ENCODE measurements around the gene COL25A1. TPM values are rescaled to one million over a fixed set of nuclear protein-coding genes. Genes with fewer than 3 reads are reported as not detected.

COL25A1 gene
- total and polyA plus RNA-seq, 4 donors: 0.61 to 4.4 (median 2.1) TPM

GRCh38 chr4:109163493-109163892, 139.0 kb downstream of the COL25A1 start:
- TF ChIP-seq HNF4G (IDR thresholded peaks at IDR 0.05) (no peak), ZBTB33 (IDR thresholded peaks at IDR 0.05) (no peak), EGR1 (IDR thresholded peaks at IDR 0.05; ENCODE audit: low read depth in 2 of 2) (no peak), SP1 (IDR thresholded peaks at IDR 0.05) (no peak), HNF4A (conservative IDR thresholded peaks at IDR 0.05) (no peak), NR2F2 (IDR thresholded peaks at IDR 0.05) (no peak), CTCF (IDR thresholded peaks at IDR 0.05; ENCODE audit: low read depth, low read length, missing input control) (no peak), TAF1 (conservative IDR thresholded peaks at IDR 0.05) (no peak), ATF3 (IDR thresholded peaks at IDR 0.05) (no peak), FOXA1 (IDR thresholded peaks at IDR 0.05) (no peak), FOXA2 (IDR thresholded peaks at IDR 0.05) (no peak), JUND (IDR thresholded peaks at IDR 0.05) (no peak)
- no peak overlapping the region for H3K27ac ChIP-seq (ENCODE audit: low read depth in 1 of 2, low read length in 2 of 2)
- no peaks in the 10 kb centered on the region for H3K27me3 ChIP-seq (ENCODE audit: control insufficient read depth in 4 of 4, insufficient read depth in 4 of 4, low read length in 3 of 4)
- H3K4me3 ChIP-seq (ENCODE audit: low read depth in 1 of 3, low read length in 3 of 3): no peak overlapping the region
- DNase-seq (ENCODE audit: low spot score): no peak
- H3K9ac ChIP-seq (ENCODE audit: low read depth in 1 of 2, low read length in 2 of 2): no peak overlapping the region
- H3K9me3 ChIP-seq (ENCODE audit: control insufficient read depth in 4 of 4, low read length in 3 of 4): no peaks in the 10 kb centered on the region
- no peaks in the 10 kb centered on the region for H3K4me1 ChIP-seq (ENCODE audit: control insufficient read depth in 4 of 4, insufficient read depth in 4 of 4, low read length in 3 of 4)
- H3K36me3 ChIP-seq (ENCODE audit: control insufficient read depth in 4 of 4, insufficient read depth in 3 of 4, low read depth in 1 of 4, low read length in 3 of 4): no peaks in the 10 kb centered on the region

GRCh38 chr4:109162759-109163158, 139.7 kb downstream of the COL25A1 start:
- TF ChIP-seq REST (IDR thresholded peaks at IDR 0.05) (no peak), HNF4A (conservative IDR thresholded peaks at IDR 0.05) (no peak), RAD21 (IDR thresholded peaks at IDR 0.05) (no peak), ZBTB33 (IDR thresholded peaks at IDR 0.05) (no peak), FOXA2 (IDR thresholded peaks at IDR 0.05) (no peak), YY1 (IDR thresholded peaks at IDR 0.05) (no peak), ATF3 (IDR thresholded peaks at IDR 0.05) (no peak), CTCF (IDR thresholded peaks at IDR 0.05; ENCODE audit: low read depth, low read length, missing input control) (no peak), NR2F2 (IDR thresholded peaks at IDR 0.05) (no peak), JUND (IDR thresholded peaks at IDR 0.05) (no peak)
- Histone ChIP-seq H3K9ac (ENCODE audit: low read depth in 1 of 2, low read length in 2 of 2) (no peak overlapping the region), H3K9me3 (ENCODE audit: control insufficient read depth in 4 of 4, low read length in 3 of 4) (no peaks in the 10 kb centered on the region), H3K27me3 (ENCODE audit: control insufficient read depth in 4 of 4, insufficient read depth in 4 of 4, low read length in 3 of 4) (peaks cover 0 to under 1% (median 0%) of the 10 kb centered on the region in 4 donors), H3K4me1 (ENCODE audit: control insufficient read depth in 4 of 4, insufficient read depth in 4 of 4, low read length in 3 of 4) (no peaks in the 10 kb centered on the region), H3K36me3 (ENCODE audit: control insufficient read depth in 4 of 4, insufficient read depth in 3 of 4, low read depth in 1 of 4, low read length in 3 of 4) (no peaks in the 10 kb centered on the region), H3K27ac (ENCODE audit: low read depth in 1 of 2, low read length in 2 of 2) (no peak overlapping the region), H3K4me3 (ENCODE audit: low read depth in 1 of 3, low read length in 3 of 3) (no peak overlapping the region)
- 84% methylated on average over 3 of the region's 3 CpGs for WGBS
- DNase-seq (ENCODE audit: low spot score): no peak
